Aorta (tissue), 5 donors: ENCODE data around the gene MAGEF1. TPM values are rescaled to one million over a fixed set of nuclear protein-coding genes. Genes with fewer than 3 reads are reported as not detected.
A peak's percentile ranks its signal among the peaks of the same experiment; 100 is the strongest.

Experiments
- ATAC-seq: fragments of 200-7000 bp; cut with Tn5 transposase; one replicate; pipeline ENCODE4 v1.9.1; 2022; ENCODE audit warnings: moderate library complexity; ENCODE audit not compliant: low FRiP score
- DNase-seq, 2 donors: peaks; one replicate each; pipeline ENCODE4 v3.0.0-alpha.2; 2020
- H3K27ac ChIP-seq, 2 donors: one replicate each; pipeline ENCODE4 v1.5.1; 2013; ENCODE audit warnings: low read length in 2 of 2, mild to moderate bottlenecking in 2 of 2, moderate library complexity in 2 of 2, control low read depth in 1 of 2, inconsistent platforms in 1 of 2, low read depth in 1 of 2
- H3K27me3 ChIP-seq, 2 donors: one replicate each; pipeline ENCODE4 v1.6.1; 2013; ENCODE audit warnings: control low read depth in 1 of 2, low read length in 1 of 2, mild to moderate bottlenecking in 1 of 2, moderate library complexity in 1 of 2; ENCODE audit not compliant: insufficient read depth in 2 of 2, control insufficient read depth in 1 of 2
- H3K36me3 ChIP-seq, 2 donors: one replicate each; pipeline ENCODE4 v1.6.1; 2013; ENCODE audit warnings: control low read depth in 1 of 2, low read length in 1 of 2, mild to moderate bottlenecking in 1 of 2; ENCODE audit not compliant: insufficient read depth in 2 of 2, control insufficient read depth in 1 of 2
- H3K4me1 ChIP-seq, 2 donors: one replicate each; pipeline ENCODE4 v1.6.1; 2013; ENCODE audit warnings: low read length in 2 of 2, control low read depth in 1 of 2, mild to moderate bottlenecking in 1 of 2, moderate library complexity in 1 of 2; ENCODE audit not compliant: insufficient read depth in 2 of 2, control insufficient read depth in 1 of 2
- H3K4me3 ChIP-seq, 2 donors: one replicate each; pipeline ENCODE4 v1.5.1; 2013; ENCODE audit warnings: low read length in 2 of 2, control low read depth in 1 of 2, mild to moderate bottlenecking in 1 of 2
- H3K9me3 ChIP-seq: one replicate; pipeline ENCODE4 v1.6.1; 2013; ENCODE audit warnings: mild to moderate bottlenecking, low read length; ENCODE audit not compliant: control insufficient read depth
- WGBS, 2 donors: extraction: QIAGEN DNeasy Blood & Tissue Kit; methylation state at CpG; one replicate each; pipeline ENCODE4 v1.1.7; 2013; 5-methylcytosine and 5-hydroxymethylcytosine counted together
- intact Hi-C, 2 donors: fragments of 100-400 bp; cut with DNase I; formaldehyde crosslinking; loops; one replicate each; pipeline versions ENCODE4 v1.14.2 to v1.15.0; 2022
- polyA plus RNA-seq, 2 donors: library from polyadenylated mRNA; stranded (reverse); fragments of 200-250 nt; gene quantifications; one replicate each; pipeline ENCODE4 v1.2.3, GENCODE V29; 2013
- total RNA-seq, 2 donors: library from RNA; stranded (reverse); fragmentation: NEBNext Ultra II Directional; extraction: Animal tissue kit (Norgen Biotek cat#: 25700); gene quantifications; one replicate each; pipeline ENCODE4 v1.2.1, GENCODE V29; 2021
- donor health status: healthy with polysubstance abuse.
- donor health status: Bipolar disorder and iron deficiency.
- donor health status: DM: no; HTN: no; CAD: no.
- donor health status: DM: no; HTN: no; CAD: no.
- donor health status: DM: yes; HTN: yes; CAD: no.

The MAGEF1 gene
- total and polyA plus RNA-seq, 4 donors = 17.9 to 34.2 (median 23.2) TPM

GRCh38 chr3:184688882-184689271 lies 23.0 kb downstream of the MAGEF1 start:
- no peak overlapping the region for H3K27ac ChIP-seq

GRCh38 chr3:184688251-184688881 lies 23.5 kb downstream of the MAGEF1 start:
- H3K4me3 ChIP-seq = no peak overlapping the region
- WGBS, 2 donors = 30 to 47% methylated on average over 5 of the region's 5 CpGs
- ATAC-seq (peak; percentile 34), DNase-seq (peak in 1 of 2 donors; percentile 62)
- H3K9me3 ChIP-seq = no peaks in the 10 kb centered on the region
- H3K4me1 ChIP-seq = no peaks in the 10 kb centered on the region
- H3K27me3 ChIP-seq = no peaks in the 10 kb centered on the region
- no peak overlapping the region for H3K27ac ChIP-seq
- H3K36me3 ChIP-seq = no peaks in the 10 kb centered on the region
- intact Hi-C loops = no loop called here

More at GRCh38 chr3:184688882-184689271, 23.0 kb downstream of the MAGEF1 start:
- H3K27me3 ChIP-seq = no peaks in the 10 kb centered on the region
- 66 to 79% methylated on average over 7 of the region's 7 CpGs for WGBS, 2 donors
- intact Hi-C loops = no loop called here
- H3K4me3 ChIP-seq = no peak overlapping the region
- DNase-seq (no peak), ATAC-seq (no peak)
- H3K36me3 ChIP-seq = no peaks in the 10 kb centered on the region
- H3K4me1 ChIP-seq = no peaks in the 10 kb centered on the region
- H3K9me3 ChIP-seq = no peaks in the 10 kb centered on the region

GRCh38 chr3:184687363-184688015 lies 24.4 kb downstream of the MAGEF1 start:
- no peaks in the 10 kb centered on the region for H3K36me3 ChIP-seq
- no peaks in the 10 kb centered on the region for H3K27me3 ChIP-seq
- H3K4me3 ChIP-seq = no peak overlapping the region
- ATAC-seq (no peak), DNase-seq (peak; percentile 69 to 82)
- no peak overlapping the region for H3K27ac ChIP-seq
- 49 to 66% methylated on average over 17 of the region's 17 CpGs for WGBS, 2 donors
- no peaks in the 10 kb centered on the region for H3K9me3 ChIP-seq
- intact Hi-C loops = no loop called here
- H3K4me1 ChIP-seq = no peaks in the 10 kb centered on the region

GRCh38 chr3:184685646-184686045 lies 26.2 kb downstream of the MAGEF1 start:
- Histone ChIP-seq H3K4me1 (no peaks in the 10 kb centered on the region), H3K4me3 (no peak overlapping the region), H3K27me3 (no peaks in the 10 kb centered on the region), H3K27ac (no peak overlapping the region), H3K9me3 (no peaks in the 10 kb centered on the region), H3K36me3 (no peaks in the 10 kb centered on the region)
- intact Hi-C loops = no loop called here
- DNase-seq (peak in 1 of 2 donors; percentile 53), ATAC-seq (no peak)
- WGBS, 2 donors = 28 to 31% methylated on average over 4 of the region's 4 CpGs

- H3K4me3 ChIP-seq = no peak overlapping the region
- 69 to 70% methylated on average over 4 of the region's 4 CpGs for WGBS, 2 donors
- H3K4me1 ChIP-seq = no peaks in the 10 kb centered on the region
- no peaks in the 10 kb centered on the region for H3K36me3 ChIP-seq
- no peaks in the 10 kb centered on the region for H3K9me3 ChIP-seq
- DNase-seq = peak in 1 of 2 donors; percentile 55
- H3K27me3 ChIP-seq = no peaks in the 10 kb centered on the region
- ATAC-seq = no peak
- intact Hi-C loops = no loop called here
- no peak overlapping the region for H3K27ac ChIP-seq
These were observed 26.8 kb downstream of the MAGEF1 start for GRCh38 chr3:184685055-184685454.

GRCh38 chr3:184683900-184684560 lies 27.8 kb downstream of the MAGEF1 start:
- 93% methylated on average over 12 of the region's 12 CpGs for WGBS, 2 donors
- Histone ChIP-seq H3K4me1 (no peaks in the 10 kb centered on the region), H3K27me3 (no peaks in the 10 kb centered on the region), H3K27ac (no peak overlapping the region), H3K36me3 (no peaks in the 10 kb centered on the region), H3K4me3 (no peak overlapping the region), H3K9me3 (no peaks in the 10 kb centered on the region)
- ATAC-seq (no peak), DNase-seq (no peak)
- intact Hi-C loops = no loop called here

GRCh38 chr3:184683234-184683633 lies 28.6 kb downstream of the MAGEF1 start:
- intact Hi-C loops = no loop called here
- peak in 1 of 2 donors; percentile 9 for DNase-seq
- Histone ChIP-seq H3K36me3 (no peaks in the 10 kb centered on the region), H3K9me3 (no peaks in the 10 kb centered on the region), H3K27ac (no peak overlapping the region), H3K27me3 (no peaks in the 10 kb centered on the region), H3K4me3 (no peak overlapping the region), H3K4me1 (no peaks in the 10 kb centered on the region)
- no peak for ATAC-seq
- 74 to 78% methylated on average over 5 of the region's 5 CpGs for WGBS, 2 donors

GRCh38 chr3:184682671-184683070 lies 29.2 kb downstream of the MAGEF1 start:
- intact Hi-C loops = no loop called here
- 98% methylated on average over 11 of the region's 11 CpGs for WGBS, 2 donors
- no peaks in the 10 kb centered on the region for H3K27me3 ChIP-seq
- no peaks in the 10 kb centered on the region for H3K4me1 ChIP-seq
- H3K9me3 ChIP-seq = no peaks in the 10 kb centered on the region
- H3K36me3 ChIP-seq = no peaks in the 10 kb centered on the region
- H3K27ac ChIP-seq = no peak overlapping the region
- DNase-seq (peak in 1 of 2 donors; percentile 12), ATAC-seq (no peak)
- no peak overlapping the region for H3K4me3 ChIP-seq
